Neural progenitor cell (in vitro differentiated cells): ENCODE data around the gene IDI2.

Experiments
- CTCF ChIP-seq: fragments of 200-600 bp; sonication (generic); IDR thresholded peaks from 2 replicates; pipeline ENCODE4 v1.5.1; 2017; ENCODE audit warnings: antibody characterized with exemption, mild to moderate bottlenecking
- EZH2 ChIP-seq: fragments of 200-600 bp; sonication (generic); IDR thresholded peaks from 2 replicates; pipeline ENCODE4 v1.6.1; 2017; ENCODE audit warnings: antibody characterized with exemption, mild to moderate bottlenecking, moderate library complexity
- EZH2phosphoT487 ChIP-seq: fragments of 200-600 bp; sonication (generic); IDR thresholded peaks from 2 replicates; pipeline ENCODE4 v1.6.1; 2017; ENCODE audit warnings: antibody characterized with exemption

- TF ChIP-seq EZH2phosphoT487 (no peak), CTCF (no peak), EZH2 (no peak)
These were observed 43.0 kb upstream of the IDI2 start for GRCh38 chr10:1068380-1069361.
